K562 (cell line): ENCODE data around the gene ZNF385C. TPM values are rescaled to one million over a fixed set of nuclear protein-coding genes. Genes with fewer than 3 reads are reported as not detected.

Source experiments
- ATAC-seq: fragments of 200-7000 bp; cut with Tn5 transposase; 3 replicates; pipeline ENCODE4 v1.9.1; 2020; ENCODE audit warnings: moderate library complexity
- BruUV-seq: library from RNA; stranded (reverse); fragments of 400-500 nt; replicated peaks from 2 replicates; lab custom pipeline; 2021; lab: Mats Ljungman, UMichigan
- CTCF ChIA-PET: fragments of 300-600 bp; formaldehyde crosslinking; extraction: SDS; loops from one replicate; lab custom pipeline; 2021; ENCODE audit warnings: low intra/inter-chr PET ratio; lab: Yijun Ruan, JAX
- POLR2A ChIA-PET: fragments of 300-600, 350-650 bp; sonication (Branson Sonifier 250); formaldehyde crosslinking; extraction: SDS; loops from one replicate; lab custom pipeline; 2021; ENCODE audit warnings: antibody characterized with exemption, inconsistent platforms; lab: Yijun Ruan, JAX
- DNase-seq, 4 experiments: peaks; one replicate each; pipeline versions ENCODE4 v3.0.0 to v3.0.0-alpha.2; 2011 to 2018; ENCODE audit warnings: low spot score in 3 of 4, mixed read lengths in 3 of 4; ENCODE audit errors: extremely low read depth in 1 of 4
- FAIRE-seq: peaks from 2 replicates; lab custom pipeline; 2011; peaks lifted over from hg19 to GRCh38; lab: Jason Lieb, UNC
- H2AFZ ChIP-seq: 2 replicates; pipeline ENCODE4 v1.6.0; 2011; ENCODE audit warnings: low read depth, low read length, control low read depth, inconsistent platforms
- H3K27ac ChIP-seq: fragments of 200-600 bp; 3 replicates; pipeline ENCODE4 v1.8.0; 2011; ENCODE audit warnings: low read depth, mild to moderate bottlenecking, control low read depth, inconsistent platforms, low read length, moderate library complexity, mixed read lengths; ENCODE audit errors: extremely low read depth
- H3K27me3 ChIP-seq, 2 experiments: fragments of 300-600 bp in 1 of 2; 2 replicates in 1 of 2; 3 replicates in 1 of 2; pipeline versions ENCODE4 v1.6.0 to v1.8.0; 2011; ENCODE audit warnings: inconsistent platforms in 2 of 2, low read length in 2 of 2, mild to moderate bottlenecking in 1 of 2, mixed read lengths in 1 of 2, moderate library complexity in 1 of 2; ENCODE audit not compliant: control insufficient read depth in 2 of 2, insufficient read depth in 2 of 2
- H3K36me3 ChIP-seq: fragments of 300-600 bp; 3 replicates; pipeline ENCODE4 v1.8.0; 2011; ENCODE audit warnings: mild to moderate bottlenecking, low read length, inconsistent platforms; ENCODE audit not compliant: control insufficient read depth, insufficient read depth
- H3K4me1 ChIP-seq, 2 experiments: fragments of 200-600 bp in 1 of 2; replicated peaks in 1 of 2; 2 replicates in 1 of 2; 3 replicates in 1 of 2; pipeline versions ENCODE4 v1.5.1 to v1.8.0; 2011; ENCODE audit warnings: inconsistent platforms in 2 of 2, low read length in 2 of 2, mild to moderate bottlenecking in 1 of 2, mixed read lengths in 1 of 2, moderate library complexity in 1 of 2; ENCODE audit not compliant: control insufficient read depth in 2 of 2, insufficient read depth in 2 of 2
- H3K4me2 ChIP-seq: 2 replicates; pipeline ENCODE4 v1.6.1; 2011; ENCODE audit warnings: low read length, control low read depth, inconsistent platforms, mixed read lengths; ENCODE audit not compliant: insufficient read depth
- H3K4me3 ChIP-seq: fragments of 200-600 bp; sonication (generic), shearing (Covaris generic); 2 replicates; pipeline ENCODE4 v1.5.1; 2016; ENCODE audit warnings: control low read depth, inconsistent platforms
- H3K79me2 ChIP-seq: fragments of 200-600 bp; 3 replicates; pipeline ENCODE4 v1.8.0; 2011; ENCODE audit warnings: low read length, inconsistent platforms; ENCODE audit not compliant: control insufficient read depth, insufficient read depth
- H3K9ac ChIP-seq, 2 experiments: 2 replicates each; pipeline versions ENCODE4 v1.6.0 to v1.6.1; 2011; ENCODE audit warnings: low read depth in 2 of 2, low read length in 2 of 2, control low read depth in 1 of 2, inconsistent platforms in 1 of 2, mild to moderate bottlenecking in 1 of 2, mixed read lengths in 1 of 2; ENCODE audit not compliant: insufficient read depth in 1 of 2
- H3K9me1 ChIP-seq: one replicate; pipeline ENCODE4 v1.6.0; 2011; ENCODE audit warnings: inconsistent platforms, mild to moderate bottlenecking, low read length, moderate library complexity; ENCODE audit not compliant: control insufficient read depth, insufficient read depth
- H3K9me3 ChIP-seq: replicated peaks from 2 replicates; pipeline ENCODE4 v1.5.1; 2011; ENCODE audit warnings: low read depth, low read length, inconsistent platforms; ENCODE audit not compliant: control insufficient read depth, insufficient read depth
- H4K20me1 ChIP-seq: replicated peaks from 2 replicates; pipeline ENCODE4 v1.6.1; 2011; ENCODE audit warnings: low read length, inconsistent platforms, mixed read lengths; ENCODE audit not compliant: control insufficient read depth, insufficient read depth
- ARID2 ChIP-seq: fragments of 450-650 bp; IDR thresholded peaks from 2 replicates; pipeline ENCODE4 v1.6.1; 2017; ENCODE audit warnings: antibody characterized with exemption, mild to moderate bottlenecking
- CEBPB ChIP-seq: fragments of 450-650 bp; IDR thresholded peaks from 2 replicates; pipeline ENCODE4 v1.6.1; 2016; ENCODE audit warnings: missing genetic modification characterization, missing compliant biosample characterization
- ESRRA ChIP-seq: fragments of 450-650 bp; IDR thresholded peaks from 2 replicates; pipeline ENCODE4 v1.6.1; 2014; ENCODE audit warnings: low read depth, mild to moderate bottlenecking, moderate library complexity, borderline replicate concordance
- GABPB1 ChIP-seq: sonication (generic); formaldehyde crosslinking; IDR thresholded peaks from 2 replicates; pipeline ENCODE4 v1.8.0; 2022; ENCODE audit warnings: mild to moderate bottlenecking, missing genetic modification reagents
- HMG20B ChIP-seq: fragments of 250-450 bp; sonication (Bioruptor Pico); IDR thresholded peaks from 2 replicates; pipeline ENCODE4 v1.5.0; 2021; ENCODE audit warnings: mild to moderate bottlenecking
- IFI16 ChIP-seq: fragments of 250-450 bp; sonication (Bioruptor Pico); IDR thresholded peaks from 2 replicates; pipeline ENCODE4 v2.1.2; 2022; ENCODE audit warnings: mild to moderate bottlenecking, inconsistent platforms
- MEIS2 ChIP-seq: fragments of 450-650 bp; IDR thresholded peaks from 2 replicates; pipeline ENCODE4 v1.6.1; 2014; ENCODE audit warnings: mild to moderate bottlenecking; ENCODE audit not compliant: partially characterized antibody
- MXI1 ChIP-seq: IDR thresholded peaks from 2 replicates; pipeline ENCODE4 v1.6.1; 2011; ENCODE audit warnings: low read depth, mild to moderate bottlenecking, improper control_type of control experiment, low read length
- MYC ChIP-seq, 2 experiments: fragments of 250-450 bp in 1 of 2; sonication (Bioruptor Pico) in 1 of 2; IDR thresholded peaks; 2 replicates each; pipeline versions ENCODE4 v1.5.1 to v1.6.1; 2012 to 2021; ENCODE audit warnings: low read depth in 2 of 2, borderline replicate concordance in 1 of 2, improper control_type of control experiment in 1 of 2, low read length in 1 of 2, mild to moderate bottlenecking in 1 of 2, moderate library complexity in 1 of 2
- NFATC3 ChIP-seq: fragments of 450-650 bp; IDR thresholded peaks from 2 replicates; pipeline ENCODE4 v1.6.1; 2017; ENCODE audit warnings: mild to moderate bottlenecking
- SMC3 ChIP-seq: conservative IDR thresholded peaks from 2 replicates; pipeline ENCODE4 v1.6.1; 2011; ENCODE audit warnings: low read depth, low read length, improper control_type of control experiment; ENCODE audit not compliant: insufficient read depth
- WGBS: fragments of 100-300 bp; shearing (Covaris generic); methylation state at CpG from one replicate; pipeline ENCODE4 v1.1.6; 2016; ENCODE audit warnings: low coverage, mixed read lengths; ENCODE audit not compliant: insufficient coverage; ENCODE audit errors: missing lambda C conversion rate; 5-methylcytosine and 5-hydroxymethylcytosine counted together
- in situ Hi-C: fragments of 300-500 bp; cut with MboI; formaldehyde crosslinking; loops from 4 replicates; pipeline ENCODE4 v1.15.0; 2018; ENCODE audit warnings: inconsistent platforms, mixed read lengths
- intact Hi-C: fragments of 100-400 bp; cut with micrococcal nuclease; formaldehyde crosslinking; loops from 2 replicates; pipeline ENCODE4 v1.14.2; 2022
- polyA plus RNA-seq, 8 experiments: library from polyadenylated mRNA; depleted of rRNA in 4 of 8; stranded (reverse) in 5 of 8; unstranded in 3 of 8; fragments of >200 nt; fragmentation: Nextera tagmentation in 2 of 8; fragmentation: Illumina TruSeq in 1 of 8; extraction: Ambion mirVana in 2 of 8; extraction: Trizol in 1 of 8; gene quantifications; 2 replicates each; pipeline versions ENCODE4 v1.2.1 to v1.2.3, GENCODE V29; 2011 to 2014; ENCODE audit warnings: inconsistent platforms in 1 of 8, missing spikeins in 1 of 8
- total RNA-seq, 7 experiments: library from RNA; depleted of rRNA in 6 of 7; stranded (reverse); fragments of >200 nt in 6 of 7; fragmentation: Illumina TruSeq in 2 of 7; extraction: Trizol in 2 of 7; gene quantifications; 2 replicates each; pipeline versions ENCODE4 v1.2.1 to v1.2.3, GENCODE V29; 2011 to 2021; ENCODE audit warnings: low replicate concordance in 1 of 7
- TF ChIP-seq, protein P1 (sequence below): fragments of 450-650 bp; IDR thresholded peaks from 2 replicates; pipeline ENCODE4 v1.7.0; 2016; ENCODE audit warnings: borderline replicate concordance
- TF ChIP-seq, protein P2 (sequence below): fragments of 450-650 bp; IDR thresholded peaks from 2 replicates; pipeline ENCODE4 v1.6.1; 2016
- TF ChIP-seq, protein P3 (sequence below): sonication (generic); formaldehyde crosslinking; IDR thresholded peaks from 2 replicates; pipeline ENCODE4 v1.8.1; 2023; ENCODE audit warnings: mild to moderate bottlenecking, missing genetic modification reagents
- TF ChIP-seq, protein P4 (sequence below): fragments of 450-650 bp; formaldehyde crosslinking; IDR thresholded peaks from 2 replicates; pipeline ENCODE4 v1.4.0; 2020; ENCODE audit warnings: mild to moderate bottlenecking, moderate library complexity

The ZNF385C gene
- total and polyA plus RNA-seq, 9 of the 15 experiments (the other 6 are each of a cell fraction or from before 2014, with no cell fraction given), result 0.03 to 0.35 (median 0.18) TPM; not detected in 1

DNA sequence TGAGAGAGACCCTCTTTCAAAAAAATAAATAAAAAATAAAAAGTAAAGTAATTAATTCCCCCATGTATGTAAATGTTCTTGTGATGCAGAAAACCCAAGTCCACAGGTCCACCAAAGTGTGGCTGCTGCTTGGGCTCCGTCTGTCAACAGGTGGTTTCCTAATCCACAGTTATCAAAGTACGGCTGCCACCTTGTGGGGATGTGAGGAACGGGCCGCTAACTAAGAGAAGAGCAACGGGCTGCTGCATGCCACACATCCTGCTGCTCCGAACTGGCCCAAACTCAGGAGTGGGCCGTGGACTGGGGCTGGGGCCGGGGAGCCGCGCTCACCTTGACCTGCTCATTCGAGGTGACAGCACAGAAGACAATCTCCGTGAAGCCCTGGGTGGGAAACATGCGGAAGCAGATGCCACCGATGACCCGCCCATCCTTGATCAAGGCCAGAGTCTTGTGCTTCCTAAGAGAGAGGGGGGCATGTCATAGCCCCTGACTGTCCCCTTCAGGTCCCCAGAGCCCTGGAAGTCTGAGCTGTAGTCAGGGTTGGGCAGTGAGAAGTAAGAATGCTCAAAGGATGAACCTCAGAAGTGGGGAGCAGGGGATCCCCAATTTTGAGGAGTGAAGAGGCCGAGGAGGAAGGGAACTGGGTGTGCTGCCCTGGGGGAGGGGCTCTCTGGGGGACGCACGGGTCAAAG lies 18.6 kb upstream of the ZNF385C start:
- FAIRE-seq (peak; percentile 98), DNase-seq (peak; percentile 56 to 86 (median 66)), ATAC-seq (peak; percentile 51)
- ChIA-PET CTCF (interaction anchor here (0.5 to 2.4 kb wide), 7 partner anchors 48 to 154 kb away, joined by 3 to 29 read pairs (median 6); no protein-coding TSS in a partner anchor), POLR2A (no interaction called here)
- Histone ChIP-seq H3K27ac (no peak overlapping the region), H3K36me3 (peaks cover 65% of the 10 kb centered on the region; the same call in 2 of the 3 replicates), H2AFZ (no peak overlapping the region), H3K9me1 (no peaks in the 10 kb centered on the region), H3K27me3 (no peaks in the 10 kb centered on the region), H3K4me3 (no peak overlapping the region), H3K9me3 (no peaks in the 10 kb centered on the region), H3K4me1 (peaks cover 18 to 55% of the 10 kb centered on the region in 2 experiments), H3K4me2 (no peak overlapping the region), H4K20me1 (no peaks in the 10 kb centered on the region), H3K79me2 (peaks cover 10% of the 10 kb centered on the region; the same call in 2 of the 3 replicates), H3K9ac (no peak overlapping the region)
- intact Hi-C loops (loop anchor here (1.0 to 2.0 kb wide), 3 partner anchors 50 to 154 kb away; no protein-coding TSS in a partner anchor), in situ Hi-C loops (loop anchor here (25.0 kb wide), 1 partner anchor 380 kb away; the partner anchor contains the start of gene HAP1)
- no TSS peak for BruUV-seq
- WGBS, result 33% methylated on average over 16 of the region's 18 CpGs
- TF ChIP-seq, protein P1, sequence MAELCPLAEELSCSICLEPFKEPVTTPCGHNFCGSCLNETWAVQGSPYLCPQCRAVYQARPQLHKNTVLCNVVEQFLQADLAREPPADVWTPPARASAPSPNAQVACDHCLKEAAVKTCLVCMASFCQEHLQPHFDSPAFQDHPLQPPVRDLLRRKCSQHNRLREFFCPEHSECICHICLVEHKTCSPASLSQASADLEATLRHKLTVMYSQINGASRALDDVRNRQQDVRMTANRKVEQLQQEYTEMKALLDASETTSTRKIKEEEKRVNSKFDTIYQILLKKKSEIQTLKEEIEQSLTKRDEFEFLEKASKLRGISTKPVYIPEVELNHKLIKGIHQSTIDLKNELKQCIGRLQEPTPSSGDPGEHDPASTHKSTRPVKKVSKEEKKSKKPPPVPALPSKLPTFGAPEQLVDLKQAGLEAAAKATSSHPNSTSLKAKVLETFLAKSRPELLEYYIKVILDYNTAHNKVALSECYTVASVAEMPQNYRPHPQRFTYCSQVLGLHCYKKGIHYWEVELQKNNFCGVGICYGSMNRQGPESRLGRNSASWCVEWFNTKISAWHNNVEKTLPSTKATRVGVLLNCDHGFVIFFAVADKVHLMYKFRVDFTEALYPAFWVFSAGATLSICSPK, result no peak
- TF ChIP-seq, protein P2, sequence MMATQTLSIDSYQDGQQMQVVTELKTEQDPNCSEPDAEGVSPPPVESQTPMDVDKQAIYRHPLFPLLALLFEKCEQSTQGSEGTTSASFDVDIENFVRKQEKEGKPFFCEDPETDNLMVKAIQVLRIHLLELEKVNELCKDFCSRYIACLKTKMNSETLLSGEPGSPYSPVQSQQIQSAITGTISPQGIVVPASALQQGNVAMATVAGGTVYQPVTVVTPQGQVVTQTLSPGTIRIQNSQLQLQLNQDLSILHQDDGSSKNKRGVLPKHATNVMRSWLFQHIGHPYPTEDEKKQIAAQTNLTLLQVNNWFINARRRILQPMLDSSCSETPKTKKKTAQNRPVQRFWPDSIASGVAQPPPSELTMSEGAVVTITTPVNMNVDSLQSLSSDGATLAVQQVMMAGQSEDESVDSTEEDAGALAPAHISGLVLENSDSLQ, result peak; percentile 40; the same call in 1 of the 2 replicates
- no peak for TF ChIP-seq NFATC3
- TF ChIP-seq MYC (IDR thresholded peaks at IDR 0.05; ENCODE audit: low read depth, low read length), result no peak
- no peak for TF ChIP-seq MYC (CRISPR knock-in tag; IDR thresholded peaks at IDR 0.05; ENCODE audit: borderline replicate concordance, low read depth)
- TF ChIP-seq MEIS2, result peak; percentile 96
- TF ChIP-seq ARID2, result peak; percentile 49; the same call in 1 of the 2 replicates
- TF ChIP-seq CEBPB (tag), result 0 out of 2 replicates have a peak, but pooled peaks have one; percentile 54
- no peak for TF ChIP-seq MXI1
- TF ChIP-seq, protein P3, sequence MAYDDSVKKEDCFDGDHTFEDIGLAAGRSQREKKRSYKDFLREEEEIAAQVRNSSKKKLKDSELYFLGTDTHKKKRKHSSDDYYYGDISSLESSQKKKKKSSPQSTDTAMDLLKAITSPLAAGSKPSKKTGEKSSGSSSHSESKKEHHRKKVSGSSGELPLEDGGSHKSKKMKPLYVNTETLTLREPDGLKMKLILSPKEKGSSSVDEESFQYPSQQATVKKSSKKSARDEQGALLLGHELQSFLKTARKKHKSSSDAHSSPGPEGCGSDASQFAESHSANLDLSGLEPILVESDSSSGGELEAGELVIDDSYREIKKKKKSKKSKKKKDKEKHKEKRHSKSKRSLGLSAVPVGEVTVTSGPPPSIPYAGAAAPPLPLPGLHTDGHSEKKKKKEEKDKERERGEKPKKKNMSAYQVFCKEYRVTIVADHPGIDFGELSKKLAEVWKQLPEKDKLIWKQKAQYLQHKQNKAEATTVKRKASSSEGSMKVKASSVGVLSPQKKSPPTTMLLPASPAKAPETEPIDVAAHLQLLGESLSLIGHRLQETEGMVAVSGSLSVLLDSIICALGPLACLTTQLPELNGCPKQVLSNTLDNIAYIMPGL, result no peak
- no peak for TF ChIP-seq HMG20B
- TF ChIP-seq SMC3, result peak; percentile 88
- TF ChIP-seq, protein P4, sequence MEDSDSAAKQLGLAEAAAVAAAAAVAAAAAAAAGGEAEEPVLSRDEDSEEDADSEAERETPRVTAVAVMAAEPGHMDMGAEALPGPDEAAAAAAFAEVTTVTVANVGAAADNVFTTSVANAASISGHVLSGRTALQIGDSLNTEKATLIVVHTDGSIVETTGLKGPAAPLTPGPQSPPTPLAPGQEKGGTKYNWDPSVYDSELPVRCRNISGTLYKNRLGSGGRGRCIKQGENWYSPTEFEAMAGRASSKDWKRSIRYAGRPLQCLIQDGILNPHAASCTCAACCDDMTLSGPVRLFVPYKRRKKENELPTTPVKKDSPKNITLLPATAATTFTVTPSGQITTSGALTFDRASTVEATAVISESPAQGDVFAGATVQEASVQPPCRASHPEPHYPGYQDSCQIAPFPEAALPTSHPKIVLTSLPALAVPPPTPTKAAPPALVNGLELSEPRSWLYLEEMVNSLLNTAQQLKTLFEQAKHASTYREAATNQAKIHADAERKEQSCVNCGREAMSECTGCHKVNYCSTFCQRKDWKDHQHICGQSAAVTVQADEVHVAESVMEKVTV (CRISPR knock-in tag), result peak; percentile 65
- no peak for TF ChIP-seq ESRRA
- peak; percentile 48; the same call in 1 of the 2 replicates for TF ChIP-seq GABPB1 (CRISPR knock-in tag)
- TF ChIP-seq IFI16, result no peak
